AML-193 (cell line): ENCODE measurements around the gene UBE2I.
"Not testable (repeated sequence)": the region's sequence is repeated elsewhere in the genome, so short reads cannot be mapped to it uniquely, and the experiment has no call there.

Source experiments
- DNase-seq, 2 experiments: peaks; one replicate each; lab custom pipeline; 2025; lab: John Stamatoyannopoulos, UW

UBE2I gene

GRCh38 chr16:1308977-1309885 is at the start of gene UBE2I:
Gene UBE2I, plus strand, starts transcription at chr16:1309636. Its CDS starts 4,395 bp downstream, at chr16:1314031.
- DNase-seq, result peak; percentile 92 to 93

DNA sequence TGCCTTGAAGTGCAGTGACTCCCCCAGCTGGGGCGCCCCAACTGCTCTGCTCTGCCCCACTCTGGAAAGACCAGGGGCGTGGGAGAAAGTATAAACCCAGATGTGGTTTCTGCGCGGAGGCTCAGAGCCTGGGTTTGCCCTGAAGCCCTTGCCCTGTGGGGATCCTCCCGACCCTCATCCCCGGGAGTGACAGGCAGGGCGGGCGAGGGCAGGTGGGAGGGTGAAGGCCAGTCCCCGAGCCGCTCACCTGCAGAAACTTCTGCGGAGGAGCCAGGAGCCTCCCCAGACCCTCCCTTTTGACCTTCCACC is 49.7 kb upstream of the UBE2I start:
- DNase-seq, result no peak

GRCh38 chr16:1260101-1260680 is 49.2 kb upstream of the UBE2I start:
- DNase-seq, result no peak

- no peak for DNase-seq
Observed at GRCh38 chr16:1261131-1261892, 48.1 kb upstream of the UBE2I start.

GRCh38 chr16:1262210-1262845 is 47.1 kb upstream of the UBE2I start:
- no peak for DNase-seq

DNA sequence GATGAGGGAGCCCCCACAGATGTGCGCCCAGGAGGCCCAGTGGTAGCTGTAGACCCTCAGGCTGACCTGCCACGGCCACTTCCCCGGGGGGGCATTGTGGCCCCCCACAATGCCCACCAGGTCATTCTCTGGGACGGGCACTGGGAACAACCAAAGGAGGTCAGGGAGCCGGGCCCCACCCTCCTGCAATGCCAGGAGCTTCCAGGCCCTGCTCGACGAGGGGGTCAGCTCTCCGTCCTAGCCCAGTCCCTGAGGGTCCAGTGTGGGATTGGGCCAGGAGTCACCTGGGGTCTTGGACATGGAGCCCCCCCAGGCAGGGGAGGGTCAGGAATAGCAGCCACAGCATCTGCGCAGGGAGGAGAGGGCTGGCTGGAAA is 46.6 kb upstream of the UBE2I start:
- DNase-seq, result no peak

GRCh38 chr16:1263591-1264344 is 45.7 kb upstream of the UBE2I start:
- DNase-seq, result no peak

DNA sequence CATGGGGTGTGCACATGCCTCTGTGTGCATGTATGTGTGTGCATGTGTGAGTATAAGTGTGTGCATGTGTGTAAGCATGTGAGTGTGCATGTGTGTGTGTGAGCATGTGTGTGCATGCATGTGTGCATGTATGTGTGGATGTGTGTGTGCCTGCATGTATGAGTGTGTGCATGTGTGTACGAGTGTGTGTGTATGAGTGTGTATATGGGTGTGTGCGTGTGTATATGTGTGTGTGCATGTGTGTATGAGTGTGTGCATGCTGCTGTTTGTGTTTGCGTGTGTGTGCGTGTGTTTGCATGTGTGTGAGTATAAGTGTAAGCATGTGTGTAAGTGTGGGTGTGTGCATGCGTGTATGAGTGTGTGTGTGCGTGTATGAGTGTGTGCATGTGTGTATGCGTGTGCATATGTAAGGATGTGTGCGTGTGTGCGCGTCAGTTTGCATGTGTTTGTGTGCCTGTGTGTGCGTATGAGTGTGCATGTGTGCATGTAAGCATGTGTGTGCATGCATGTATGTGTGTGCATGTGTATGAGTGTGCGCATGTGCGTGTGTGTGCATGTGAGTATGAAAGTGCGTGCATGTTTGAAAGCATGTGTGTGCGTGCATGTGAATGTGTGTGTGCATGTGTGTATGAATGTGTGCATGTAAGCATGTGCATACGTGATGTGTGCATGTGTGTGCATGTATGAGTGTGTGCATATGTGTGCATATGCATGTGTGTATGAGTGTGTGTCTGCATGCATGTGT is 44.9 kb upstream of the UBE2I start:
- DNase-seq, result no peak

GRCh38 chr16:1265090-1265630 is 44.3 kb upstream of the UBE2I start:
- DNase-seq, result no peak

DNA sequence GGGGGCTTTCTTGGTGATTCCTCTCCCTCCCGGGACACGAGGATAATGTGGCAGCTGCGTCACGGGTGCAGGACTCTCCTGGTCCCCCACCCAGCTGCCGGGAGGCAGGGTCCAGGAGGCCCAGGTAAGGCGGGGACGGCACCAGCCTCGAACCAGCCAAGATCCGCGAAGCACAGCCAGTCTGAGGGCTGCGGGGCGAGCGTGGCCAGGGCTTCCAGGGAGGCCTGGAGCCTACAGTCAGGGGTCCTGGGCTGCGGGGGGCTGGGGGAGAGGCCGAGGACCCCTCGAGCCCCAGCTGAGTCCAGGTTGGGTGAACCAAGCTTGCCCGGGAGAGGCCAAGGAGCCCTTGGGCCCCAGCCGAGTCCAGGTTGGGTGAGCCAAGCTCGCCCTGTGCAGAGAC is 43.6 kb upstream of the UBE2I start:
- DNase-seq, result no peak

DNA sequence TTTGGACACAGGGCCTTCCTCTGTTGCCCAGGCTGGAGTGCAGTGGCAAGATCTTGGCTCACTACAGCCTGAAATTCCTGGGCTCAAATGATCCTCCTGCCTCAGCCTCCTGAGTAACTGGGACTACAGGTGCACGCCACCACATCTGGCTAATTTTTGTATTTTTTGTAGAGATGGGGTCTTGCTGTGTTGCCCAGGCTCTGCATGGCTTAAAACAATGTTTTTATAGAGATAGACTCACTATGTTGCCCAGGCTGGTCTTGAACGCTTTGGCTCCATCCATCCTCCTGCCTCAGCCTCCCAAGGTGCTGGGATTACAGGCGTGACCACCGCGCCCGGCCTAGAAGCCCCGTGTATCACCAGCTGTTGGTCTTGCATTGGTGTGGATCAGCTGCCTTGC is 40.0 kb upstream of the UBE2I start:
- not testable (repeated sequence) for DNase-seq

DNA sequence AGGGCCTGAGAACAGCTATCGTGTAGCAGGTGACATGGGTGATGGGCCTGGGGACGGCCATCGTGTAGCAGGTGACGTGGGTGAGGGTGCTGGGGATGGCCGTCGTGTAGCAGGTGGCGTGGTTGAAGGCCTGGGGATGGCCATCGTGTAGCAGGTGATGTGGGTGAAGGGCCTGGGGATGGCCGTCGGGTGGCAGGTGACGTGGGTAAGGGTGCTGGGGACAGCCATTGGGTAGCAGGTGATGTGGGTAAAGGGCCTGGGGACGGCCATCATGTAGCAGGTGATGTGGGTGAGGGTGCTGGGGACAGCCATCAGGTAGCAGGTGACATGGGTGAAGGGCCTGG is 38.1 kb upstream of the UBE2I start:
- DNase-seq, result no peak

DNA sequence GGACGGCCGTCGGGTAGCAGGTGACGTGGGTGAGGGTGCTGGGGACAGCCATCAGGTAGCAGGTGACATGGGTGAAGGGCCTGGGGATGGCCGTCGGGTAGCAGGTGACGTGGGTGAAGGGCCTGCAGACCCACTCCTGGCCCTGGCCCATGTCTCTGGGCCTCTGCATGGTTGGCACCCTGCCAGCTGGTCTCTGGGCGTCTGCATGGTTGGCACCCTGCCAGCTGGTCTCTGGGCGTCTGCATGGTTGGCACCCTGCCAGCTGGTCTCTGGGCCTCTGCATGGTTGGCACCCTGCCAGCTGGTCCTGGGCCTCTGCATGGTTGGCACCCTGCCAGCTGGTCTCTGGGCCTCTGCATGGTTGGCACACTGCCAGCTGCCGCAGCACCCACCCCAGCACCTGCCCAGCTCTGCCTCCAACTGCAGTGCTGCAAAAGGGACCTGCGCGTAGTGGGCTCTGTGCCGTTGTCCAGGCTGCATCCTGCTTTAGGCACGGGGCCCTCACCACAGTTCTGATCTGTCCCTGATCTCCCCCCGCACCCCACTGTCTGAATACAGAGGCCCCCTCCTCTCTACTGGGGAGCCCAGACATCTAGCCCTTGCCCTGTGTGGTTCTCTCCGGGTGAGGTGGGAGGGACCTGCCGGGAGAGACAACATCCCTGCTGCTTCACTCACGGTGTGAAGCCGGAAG is 37.6 kb upstream of the UBE2I start:
- not testable (repeated sequence) for DNase-seq

- DNase-seq, result no peak
Observed at GRCh38 chr16:1272453-1273198, 36.8 kb upstream of the UBE2I start.

GRCh38 chr16:1273816-1274215 is 35.6 kb upstream of the UBE2I start:
- no peak for DNase-seq

DNA sequence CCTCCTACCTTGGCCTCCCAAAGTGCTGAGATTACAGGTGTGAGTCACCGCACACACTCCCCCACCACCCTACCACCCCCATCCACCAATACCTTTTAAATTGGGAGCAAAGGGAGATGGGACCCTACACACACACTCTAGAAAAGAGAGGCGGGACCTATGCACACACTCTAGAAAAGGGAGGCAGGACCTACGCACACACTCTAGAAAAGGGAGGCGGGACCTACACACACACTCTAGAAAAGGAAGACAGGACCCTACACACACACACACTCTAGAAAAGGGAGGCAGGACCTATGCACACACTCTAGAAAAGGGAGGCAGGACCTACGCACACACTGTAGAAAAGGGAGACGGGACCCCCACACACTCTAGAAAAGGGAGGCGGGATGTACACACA is 34.7 kb upstream of the UBE2I start:
- DNase-seq, result no peak

- no peak for DNase-seq
Observed at GRCh38 chr16:1275791-1276579, 33.5 kb upstream of the UBE2I start.

- no peak for DNase-seq
Observed at GRCh38 chr16:1276580-1276878, 32.9 kb upstream of the UBE2I start.

DNA sequence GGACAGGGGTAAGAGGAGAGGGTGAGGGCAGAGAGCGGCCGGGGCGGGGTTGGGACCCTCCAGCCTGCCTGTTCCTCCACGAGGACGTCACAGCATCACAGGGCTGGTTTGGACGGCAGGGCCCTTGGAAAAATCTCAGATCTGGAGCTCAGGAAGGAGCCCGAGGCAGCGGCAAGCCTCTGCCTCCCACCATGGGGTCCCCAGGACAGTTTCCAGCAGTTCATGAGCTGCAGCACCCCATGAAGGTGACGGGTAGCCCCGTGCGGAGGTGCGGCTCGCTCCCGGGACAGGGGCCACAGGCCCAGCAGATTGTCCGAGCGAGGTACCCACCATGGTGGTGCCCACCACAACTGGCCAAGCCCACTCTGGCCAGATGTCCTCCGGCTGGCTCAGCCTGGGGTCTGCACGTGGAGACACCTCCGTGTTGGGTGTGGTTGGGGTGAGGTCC is 32.3 kb upstream of the UBE2I start:
- no peak for DNase-seq
